Measurements from ENCODE around the gene KIAA0825. TPM values are rescaled to one million over a fixed set of nuclear protein-coding genes. Genes with fewer than 3 reads are reported as not detected.

KIAA0825 gene
- total RNA-seq, 4 donors from 2014 or later = 4.1 to 8.2 (median 5.6) TPM

GRCh38 chr5:94304146-94304545, 314.3 kb downstream of the KIAA0825 start:
- DNase-seq = no peak
- no peak for TF ChIP-seq CTCF (IDR thresholded peaks at IDR 0.05)
- no peak for TF ChIP-seq POLR2A (IDR thresholded peaks at IDR 0.05)
- Histone ChIP-seq H3K27me3 (no peaks in the 10 kb centered on the region), H3K4me1 (no peaks in the 10 kb centered on the region), H3K27ac (no peak overlapping the region), H3K36me3 (no peaks in the 10 kb centered on the region), H3K9me3 (no peaks in the 10 kb centered on the region), H3K4me3 (no peak overlapping the region)

DNA sequence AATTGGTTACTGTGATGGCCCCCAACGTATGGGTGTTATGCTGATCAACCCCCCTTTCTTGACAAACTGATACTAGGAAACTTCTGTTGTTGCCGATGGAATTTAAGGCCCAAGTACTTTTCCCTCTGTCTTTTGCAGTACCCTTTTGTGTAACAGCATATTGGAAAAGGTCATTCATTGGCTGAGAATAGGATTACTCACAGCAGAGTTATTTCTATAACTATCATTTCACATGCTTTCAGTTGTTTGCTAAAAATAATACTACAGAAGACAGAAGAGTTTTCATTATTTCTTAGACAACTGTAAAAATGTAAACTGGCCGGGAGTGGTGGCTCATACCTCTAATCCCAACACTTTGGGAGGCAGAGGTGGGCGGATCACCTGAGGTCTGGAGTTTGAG, 329.5 kb downstream of the KIAA0825 start:
- Histone ChIP-seq H3K4me3 (no peak overlapping the region), H3K27ac (no peak overlapping the region), H3K36me3 (no peaks in the 10 kb centered on the region), H3K4me1 (no peaks in the 10 kb centered on the region), H3K27me3 (no peaks in the 10 kb centered on the region), H3K9me3 (peaks cover 0 to 3% (median 0%) of the 10 kb centered on the region in 4 donors)
- TF ChIP-seq CTCF (IDR thresholded peaks at IDR 0.05) (no peak), POLR2A (IDR thresholded peaks at IDR 0.05) (no peak)
- DNase-seq = no peak

GRCh38 chr5:94285984-94286383, 332.4 kb downstream of the KIAA0825 start:
- no peak overlapping the region for H3K4me3 ChIP-seq
- TF ChIP-seq CTCF (IDR thresholded peaks at IDR 0.05) (no peak), POLR2A (IDR thresholded peaks at IDR 0.05) (no peak)
- H3K27ac ChIP-seq = no peak overlapping the region
- no peaks in the 10 kb centered on the region for H3K9me3 ChIP-seq
- no peaks in the 10 kb centered on the region for H3K27me3 ChIP-seq
- H3K4me1 ChIP-seq = no peaks in the 10 kb centered on the region
- H3K36me3 ChIP-seq = no peaks in the 10 kb centered on the region
- DNase-seq = no peak

GRCh38 chr5:94283093-94283492, 335.3 kb downstream of the KIAA0825 start:
- no peak for DNase-seq
- H3K36me3 ChIP-seq = no peaks in the 10 kb centered on the region
- H3K9me3 ChIP-seq = no peaks in the 10 kb centered on the region
- no peaks in the 10 kb centered on the region for H3K27me3 ChIP-seq
- H3K4me1 ChIP-seq = no peaks in the 10 kb centered on the region
- no peak overlapping the region for H3K4me3 ChIP-seq
- TF ChIP-seq POLR2A (IDR thresholded peaks at IDR 0.05) (no peak), CTCF (IDR thresholded peaks at IDR 0.05) (no peak)
- H3K27ac ChIP-seq = no peak overlapping the region

DNA sequence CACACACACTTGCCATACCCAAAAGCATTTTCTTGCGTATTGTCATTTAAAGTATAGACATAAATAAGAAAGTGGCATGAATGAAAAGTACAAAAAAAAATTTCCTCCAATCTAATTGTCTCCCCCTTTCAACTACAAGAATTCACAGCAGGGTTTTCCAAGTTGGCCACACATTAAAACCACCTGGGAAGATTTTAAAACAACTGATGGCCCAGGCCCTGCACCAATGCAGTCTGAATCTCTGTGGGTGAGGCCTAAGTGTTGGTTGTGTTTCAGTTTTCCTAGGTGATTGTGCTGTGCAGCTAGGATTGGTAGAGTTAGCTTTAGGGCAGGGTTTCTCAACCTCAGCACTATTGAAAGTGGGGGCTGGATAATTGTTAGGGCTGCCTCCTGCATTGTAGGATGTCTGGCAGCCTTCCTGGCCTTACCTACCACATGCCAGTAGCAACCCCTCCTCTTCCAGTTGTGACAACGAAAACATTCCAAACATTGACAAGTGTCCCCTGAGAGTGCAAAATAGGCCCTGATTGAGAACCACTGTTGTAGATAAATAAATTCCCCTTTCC, 337.1 kb downstream of the KIAA0825 start:
- Histone ChIP-seq H3K9me3 (no peaks in the 10 kb centered on the region), H3K4me3 (no peak overlapping the region), H3K36me3 (no peaks in the 10 kb centered on the region), H3K27ac (no peak overlapping the region), H3K27me3 (no peaks in the 10 kb centered on the region), H3K4me1 (no peaks in the 10 kb centered on the region)
- no peak for TF ChIP-seq POLR2A (IDR thresholded peaks at IDR 0.05)
- TF ChIP-seq CTCF (IDR thresholded peaks at IDR 0.05) = no peak
- DNase-seq = no peak

DNA sequence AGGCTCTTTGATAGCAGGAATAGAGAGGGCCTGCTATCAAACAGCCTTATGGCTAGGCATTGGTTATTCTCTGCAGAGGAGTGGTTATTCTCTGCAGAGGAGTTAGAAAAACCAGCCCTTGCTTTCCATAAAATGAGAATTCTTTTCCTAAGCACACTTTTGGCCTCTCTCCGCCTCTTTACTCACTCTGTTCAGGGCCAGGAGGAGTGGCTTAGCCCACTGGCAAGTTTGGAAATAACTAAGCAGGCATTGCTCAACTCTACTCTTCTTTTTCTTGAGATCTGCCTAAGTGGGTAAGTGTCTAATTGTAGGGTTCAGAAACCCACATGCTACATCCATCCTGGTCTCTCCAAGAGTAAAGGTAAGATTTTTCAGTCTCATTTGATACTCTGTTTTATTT, 341.7 kb downstream of the KIAA0825 start:
- Histone ChIP-seq H3K9me3 (no peaks in the 10 kb centered on the region), H3K27ac (no peak overlapping the region), H3K4me1 (no peaks in the 10 kb centered on the region), H3K4me3 (no peak overlapping the region), H3K27me3 (no peaks in the 10 kb centered on the region), H3K36me3 (no peaks in the 10 kb centered on the region)
- TF ChIP-seq POLR2A (IDR thresholded peaks at IDR 0.05) (no peak), CTCF (IDR thresholded peaks at IDR 0.05) (no peak)
- no peak for DNase-seq

Measured in Peyer's patch (tissue), 4 donors.